GM21515 (cell line): ENCODE results near the gene KCNMA1.
A peak's percentile ranks its signal among the peaks of the same experiment; 100 is the strongest.
"Not testable (repeated sequence)": the region's sequence is repeated elsewhere in the genome, so short reads cannot be mapped to it uniquely, and the experiment has no call there.

Experiments
- ATAC-seq: cut with Tn5 transposase; IDR thresholded peaks from one replicate; pipeline ENCODE4 v1.9.1; 2021; ENCODE audit not compliant: unreplicated experiment

Gene KCNMA1

GRCh38 chr10:77608281-77608680 is 29.3 kb downstream of the KCNMA1 start:
- ATAC-seq: no peak

GRCh38 chr10:77606751-77607150 is 30.9 kb downstream of the KCNMA1 start:
- ATAC-seq: no peak

GRCh38 chr10:77605466-77605865 is 32.1 kb downstream of the KCNMA1 start:
- ATAC-seq: no peak

GRCh38 chr10:77604941-77605351 is 32.7 kb downstream of the KCNMA1 start:
- no peak for ATAC-seq

- ATAC-seq: no peak
These were observed 33.5 kb downstream of the KCNMA1 start for GRCh38 chr10:77604063-77604462.

- ATAC-seq: peak; percentile 52
These were observed 34.1 kb downstream of the KCNMA1 start for GRCh38 chr10:77603534-77603927.

GRCh38 chr10:77602913-77603533 is 34.6 kb downstream of the KCNMA1 start:
- no peak for ATAC-seq

- no peak for ATAC-seq
These were observed 35.2 kb downstream of the KCNMA1 start for GRCh38 chr10:77602231-77602912.

- ATAC-seq: no peak
These were observed 36.1 kb downstream of the KCNMA1 start for GRCh38 chr10:77601488-77601887.

GRCh38 chr10:77600640-77601039 is 37.0 kb downstream of the KCNMA1 start:
- no peak for ATAC-seq

GRCh38 chr10:77599651-77600050 is 38.0 kb downstream of the KCNMA1 start:
- no peak for ATAC-seq

- ATAC-seq: no peak
These were observed 39.0 kb downstream of the KCNMA1 start for GRCh38 chr10:77598606-77599005.

GRCh38 chr10:77597560-77597959 is 40.0 kb downstream of the KCNMA1 start:
- ATAC-seq: no peak

GRCh38 chr10:77594471-77594783 is 43.2 kb downstream of the KCNMA1 start:
- no peak for ATAC-seq

- ATAC-seq: no peak
These were observed 43.7 kb downstream of the KCNMA1 start for GRCh38 chr10:77593771-77594470.

- ATAC-seq: no peak
These were observed 44.5 kb downstream of the KCNMA1 start for GRCh38 chr10:77592946-77593636.

- ATAC-seq: no peak
These were observed 45.1 kb downstream of the KCNMA1 start for GRCh38 chr10:77592510-77592909.

- no peak for ATAC-seq
These were observed 46.2 kb downstream of the KCNMA1 start for GRCh38 chr10:77591238-77591880.

- ATAC-seq: no peak
These were observed 47.0 kb downstream of the KCNMA1 start for GRCh38 chr10:77590344-77591237.

GRCh38 chr10:77589703-77590102 is 47.9 kb downstream of the KCNMA1 start:
- not testable (repeated sequence) for ATAC-seq
